Esophagus muscularis mucosa (tissue), 4 donors: ENCODE measurements around the gene ZSWIM5. TPM values are rescaled to one million over a fixed set of nuclear protein-coding genes. Genes with fewer than 3 reads are reported as not detected.

Source experiments
- DNase-seq: peaks from one replicate; pipeline ENCODE4 v3.0.0-alpha.2; 2017; ENCODE audit errors: extremely low spot score
- H3K27ac ChIP-seq, 4 donors: fragments of 200-600 bp; sonication (generic); replicated peaks in 1 of 4; 1 replicate in 3 of 4; 2 replicates in 1 of 4; pipeline ENCODE4 v1.5.1; 2016 to 2019; ENCODE audit warnings: mild to moderate bottlenecking in 1 of 4
- H3K27me3 ChIP-seq, 4 donors: fragments of 200-600 bp; sonication (generic); one replicate each; pipeline versions ENCODE4 v1.5.1 to v1.6.0; 2016 to 2019
- H3K36me3 ChIP-seq, 4 donors: fragments of 200-600 bp; sonication (generic); one replicate each; pipeline ENCODE4 v1.5.1; 2016 to 2019
- H3K4me1 ChIP-seq, 4 donors: fragments of 200-600 bp; sonication (generic); one replicate each; pipeline ENCODE4 v1.5.1; 2016 to 2019
- H3K4me3 ChIP-seq, 4 donors: fragments of 200-600 bp; sonication (generic); 1 replicate in 2 of 4; 2 replicates in 2 of 4; pipeline ENCODE4 v1.5.1; 2016 to 2019; ENCODE audit warnings: mild to moderate bottlenecking in 4 of 4, moderate library complexity in 1 of 4
- H3K9me3 ChIP-seq, 4 donors: fragments of 200-600 bp; sonication (generic); 1 replicate in 3 of 4; 2 replicates in 1 of 4; pipeline ENCODE4 v1.5.1; 2016 to 2019
- CTCF ChIP-seq, 3 experiments: fragments of 200-600 bp in 2 of 3; fragments of 450-650 bp in 1 of 3; sonication (generic) in 2 of 3; IDR thresholded peaks; one replicate each; pipeline ENCODE4 v1.5.1; 2017 to 2019; ENCODE audit warnings: antibody characterized with exemption in 3 of 3, mild to moderate bottlenecking in 2 of 3, moderate library complexity in 1 of 3
- EP300 ChIP-seq: sonication (generic); formaldehyde crosslinking; IDR thresholded peaks from one replicate; pipeline ENCODE4 v1.6.1; 2017; ENCODE audit warnings: antibody characterized with exemption
- POLR2A ChIP-seq: fragments of 450-650 bp; IDR thresholded peaks from one replicate; pipeline ENCODE4 v1.6.1; 2017; ENCODE audit warnings: antibody characterized with exemption, moderate library complexity, mild to moderate bottlenecking, low read depth
- POLR2AphosphoS5 ChIP-seq, 2 donors: sonication (generic); formaldehyde crosslinking; IDR thresholded peaks; one replicate each; pipeline ENCODE4 v1.6.1; 2017; ENCODE audit warnings: antibody characterized with exemption in 2 of 2
- WGBS: methylation state at CpG from one replicate; pipeline ENCODE4 v1.1.5; 2018; 5-methylcytosine and 5-hydroxymethylcytosine counted together
- intact Hi-C: fragments of 100-400 bp; cut with DNase I; formaldehyde crosslinking; loops from one replicate; pipeline ENCODE4 v1.15.1; 2023
- total RNA-seq, 4 donors: library from RNA; depleted of rRNA; stranded (reverse); fragments of >200 nt; gene quantifications; one replicate each; pipeline versions ENCODE4 v1.1.0 to v1.2.1, GENCODE V29; 2016

ZSWIM5 gene
- total RNA-seq, 4 donors from 2014 or later, result 3.3 to 6.2 (median 5.3) TPM

GRCh38 chr1:45155957-45156356 lies 50.4 kb downstream of the ZSWIM5 start:
- H3K4me1 ChIP-seq, result no peaks in the 10 kb centered on the region
- TF ChIP-seq POLR2AphosphoS5 (IDR thresholded peaks at IDR 0.05) (no peak), POLR2A (no peak), EP300 (no peak), CTCF (IDR thresholded peaks at IDR 0.05) (no peak)
- H3K27ac ChIP-seq, result no peak overlapping the region
- H3K9me3 ChIP-seq, result no peaks in the 10 kb centered on the region
- no peak overlapping the region for H3K4me3 ChIP-seq
- H3K36me3 ChIP-seq, result no peaks in the 10 kb centered on the region
- H3K27me3 ChIP-seq, result no peaks in the 10 kb centered on the region
- intact Hi-C loops, result no loop called here
- DNase-seq, result no peak

GRCh38 chr1:45155423-45155822 lies 51.0 kb downstream of the ZSWIM5 start:
- DNase-seq, result no peak
- TF ChIP-seq EP300 (no peak), CTCF (IDR thresholded peaks at IDR 0.05) (no peak)
- H3K4me1 ChIP-seq, result no peaks in the 10 kb centered on the region
- no peak overlapping the region for H3K27ac ChIP-seq
- WGBS, result 85% methylated on average over 7 of the region's 7 CpGs
- no peak overlapping the region for H3K4me3 ChIP-seq
- no peaks in the 10 kb centered on the region for H3K27me3 ChIP-seq
- no peaks in the 10 kb centered on the region for H3K36me3 ChIP-seq
- no peaks in the 10 kb centered on the region for H3K9me3 ChIP-seq
- intact Hi-C loops, result no loop called here

- H3K4me3 ChIP-seq, result no peak overlapping the region
- no peaks in the 10 kb centered on the region for H3K9me3 ChIP-seq
- intact Hi-C loops, result no loop called here
- no peaks in the 10 kb centered on the region for H3K27me3 ChIP-seq
- no peak overlapping the region for H3K27ac ChIP-seq
- WGBS, result 67% methylated on average over 3 of the region's 3 CpGs
- no peak for DNase-seq
- no peak for TF ChIP-seq EP300
- no peak for TF ChIP-seq CTCF (IDR thresholded peaks at IDR 0.05)
- no peak for TF ChIP-seq POLR2AphosphoS5 (IDR thresholded peaks at IDR 0.05)
- no peak for TF ChIP-seq POLR2A
- H3K36me3 ChIP-seq, result no peaks in the 10 kb centered on the region
- no peaks in the 10 kb centered on the region for H3K4me1 ChIP-seq
Measured at GRCh38 chr1:45152126-45152525, 54.3 kb downstream of the ZSWIM5 start.

- 90% methylated on average over 1 of the region's 1 CpG for WGBS
- H3K4me3 ChIP-seq, result no peak overlapping the region
- no peak overlapping the region for H3K27ac ChIP-seq
- H3K4me1 ChIP-seq, result peaks cover 0 to 10% (median 5%) of the 10 kb centered on the region in 4 donors
- DNase-seq, result no peak
- H3K9me3 ChIP-seq, result no peaks in the 10 kb centered on the region
- no peaks in the 10 kb centered on the region for H3K27me3 ChIP-seq
- no peaks in the 10 kb centered on the region for H3K36me3 ChIP-seq
- TF ChIP-seq CTCF (IDR thresholded peaks at IDR 0.05) (no peak), POLR2AphosphoS5 (IDR thresholded peaks at IDR 0.05) (no peak), POLR2A (no peak), EP300 (no peak)
- intact Hi-C loops, result no loop called here
Measured at GRCh38 chr1:45148209-45148825, 58.1 kb downstream of the ZSWIM5 start.

GRCh38 chr1:45146833-45147232 lies 59.6 kb downstream of the ZSWIM5 start:
- Histone ChIP-seq H3K4me3 (no peak overlapping the region), H3K4me1 (peaks cover 0 to 10% (median 5%) of the 10 kb centered on the region in 4 donors), H3K27me3 (no peaks in the 10 kb centered on the region), H3K36me3 (no peaks in the 10 kb centered on the region), H3K9me3 (no peaks in the 10 kb centered on the region), H3K27ac (no peak overlapping the region)
- no peak for DNase-seq
- intact Hi-C loops, result no loop called here
- TF ChIP-seq EP300 (no peak), POLR2A (no peak), POLR2AphosphoS5 (IDR thresholded peaks at IDR 0.05) (no peak), CTCF (IDR thresholded peaks at IDR 0.05) (no peak)
- WGBS, result 73% methylated on average over 2 of the region's 2 CpGs
